GM19438 (cell line): ENCODE results near the gene APOBEC3H.

Source experiments
- ATAC-seq: cut with Tn5 transposase; IDR thresholded peaks from one replicate; pipeline ENCODE4 v1.9.1; 2021; ENCODE audit warnings: low read depth; ENCODE audit not compliant: unreplicated experiment

Gene APOBEC3H

GRCh38 chr22:39080052-39080762, 16.8 kb upstream of the APOBEC3H start:
- no peak for ATAC-seq

GRCh38 chr22:39081016-39081415, 16.0 kb upstream of the APOBEC3H start:
- ATAC-seq: no peak

- ATAC-seq: no peak
These were observed 15.4 kb upstream of the APOBEC3H start for GRCh38 chr22:39081598-39081997.

GRCh38 chr22:39083212-39084165, 13.6 kb upstream of the APOBEC3H start:
- ATAC-seq: no peak

- no peak for ATAC-seq
These were observed 12.4 kb upstream of the APOBEC3H start for GRCh38 chr22:39084666-39085065.

GRCh38 chr22:39087098-39087497, 9.9 kb upstream of the APOBEC3H start:
- ATAC-seq: no peak

GRCh38 chr22:39087881-39088684, 9.0 kb upstream of the APOBEC3H start:
- no peak for ATAC-seq

- no peak for ATAC-seq
These were observed 8.4 kb upstream of the APOBEC3H start for GRCh38 chr22:39088685-39089032.

GRCh38 chr22:39089928-39090327, 7.1 kb upstream of the APOBEC3H start:
- no peak for ATAC-seq

GRCh38 chr22:39090426-39091064, 6.5 kb upstream of the APOBEC3H start:
- no peak for ATAC-seq

- no peak for ATAC-seq
These were observed 5.6 kb upstream of the APOBEC3H start for GRCh38 chr22:39091126-39092081.

- no peak for ATAC-seq
These were observed 4.8 kb upstream of the APOBEC3H start for GRCh38 chr22:39092111-39092862.

GRCh38 chr22:39094717-39095389, 2.2 kb upstream of the APOBEC3H start:
- no peak for ATAC-seq

- ATAC-seq: no peak
These were observed 1.1 kb upstream of the APOBEC3H start for GRCh38 chr22:39095971-39096370.

- no peak for ATAC-seq
These were observed 982 bp downstream of the APOBEC3H start for GRCh38 chr22:39098026-39098425.

GRCh38 chr22:39098576-39098975, 1.5 kb downstream of the APOBEC3H start:
- ATAC-seq: no peak

GRCh38 chr22:39101226-39101625, 4.2 kb downstream of the APOBEC3H start:
- no peak for ATAC-seq

GRCh38 chr22:39103431-39103830, 6.4 kb downstream of the APOBEC3H start:
- no peak for ATAC-seq
